Prostate gland (tissue), 2 donors: ENCODE results near the gene GOLGA6A. TPM values are rescaled to one million over a fixed set of nuclear protein-coding genes. Genes with fewer than 3 reads are reported as not detected.

ENCODE experiments used
- DNase-seq: peaks from one replicate; pipeline ENCODE4 v3.0.0-alpha.2; 2019; ENCODE audit warnings: low spot score
- H3K27ac ChIP-seq, 2 donors: fragments of 200-600 bp; sonication (generic); 2 replicates each; pipeline ENCODE4 v1.5.1; 2017 to 2019
- H3K27me3 ChIP-seq: fragments of 200-600 bp; sonication (generic); replicated peaks from 2 replicates; pipeline ENCODE4 v1.5.1; 2019; ENCODE audit not compliant: insufficient read depth
- H3K36me3 ChIP-seq, 2 donors: fragments of 200-600 bp; sonication (generic); 1 replicate in 1 of 2; 2 replicates in 1 of 2; pipeline versions ENCODE4 v1.5.1 to v1.8.1; 2017 to 2019
- H3K4me1 ChIP-seq: fragments of 200-600 bp; sonication (generic); replicated peaks from 2 replicates; pipeline ENCODE4 v1.5.1; 2019
- H3K4me3 ChIP-seq, 2 donors: fragments of 200-600 bp; sonication (generic); 2 replicates each; pipeline ENCODE4 v1.5.1; 2017 to 2019
- H3K9me3 ChIP-seq: fragments of 200-600 bp; sonication (generic); 2 replicates; pipeline ENCODE4 v1.5.1; 2017
- POLR2A ChIP-seq: fragments of 450-650 bp; IDR thresholded peaks from one replicate; pipeline ENCODE4 v1.6.1; 2016; ENCODE audit warnings: antibody characterized with exemption, mild to moderate bottlenecking
- POLR2AphosphoS5 ChIP-seq: sonication (generic); formaldehyde crosslinking; IDR thresholded peaks from one replicate; pipeline ENCODE4 v1.6.1; 2017; ENCODE audit warnings: antibody characterized with exemption
- WGBS: methylation state at CpG from one replicate; pipeline ENCODE4 v1.1.5; 2018; 5-methylcytosine and 5-hydroxymethylcytosine counted together
- intact Hi-C: fragments of 100-400 bp; cut with DNase I; formaldehyde crosslinking; loops from one replicate; pipeline ENCODE4 v1.14.2; 2022
- small RNA-seq, 2 donors: library from RNA; depleted of rRNA; stranded (forward); fragments of <200 nt; gene quantifications; one replicate each; pipeline ENCODE3, GENCODE V24; 2016
- total RNA-seq, 2 donors: library from RNA; depleted of rRNA; stranded (reverse); fragments of >200 nt; gene quantifications; one replicate each; pipeline ENCODE4 v1.1.0, GENCODE V29; 2016
- TF ChIP-seq, protein P1 (sequence below), 4 experiments: fragments of 200-600 bp in 2 of 4; fragments of 450-650 bp in 2 of 4; sonication (generic) in 2 of 4; IDR thresholded peaks; 1 replicate in 3 of 4; 2 replicates in 1 of 4; pipeline ENCODE4 v1.5.1; 2016 to 2019; ENCODE audit warnings: antibody characterized with exemption in 4 of 4, mild to moderate bottlenecking in 2 of 4, moderate library complexity in 2 of 4

GOLGA6A gene
- total RNA-seq, 2 donors from 2014 or later: 4.4 TPM; not detected in 1

DNA sequence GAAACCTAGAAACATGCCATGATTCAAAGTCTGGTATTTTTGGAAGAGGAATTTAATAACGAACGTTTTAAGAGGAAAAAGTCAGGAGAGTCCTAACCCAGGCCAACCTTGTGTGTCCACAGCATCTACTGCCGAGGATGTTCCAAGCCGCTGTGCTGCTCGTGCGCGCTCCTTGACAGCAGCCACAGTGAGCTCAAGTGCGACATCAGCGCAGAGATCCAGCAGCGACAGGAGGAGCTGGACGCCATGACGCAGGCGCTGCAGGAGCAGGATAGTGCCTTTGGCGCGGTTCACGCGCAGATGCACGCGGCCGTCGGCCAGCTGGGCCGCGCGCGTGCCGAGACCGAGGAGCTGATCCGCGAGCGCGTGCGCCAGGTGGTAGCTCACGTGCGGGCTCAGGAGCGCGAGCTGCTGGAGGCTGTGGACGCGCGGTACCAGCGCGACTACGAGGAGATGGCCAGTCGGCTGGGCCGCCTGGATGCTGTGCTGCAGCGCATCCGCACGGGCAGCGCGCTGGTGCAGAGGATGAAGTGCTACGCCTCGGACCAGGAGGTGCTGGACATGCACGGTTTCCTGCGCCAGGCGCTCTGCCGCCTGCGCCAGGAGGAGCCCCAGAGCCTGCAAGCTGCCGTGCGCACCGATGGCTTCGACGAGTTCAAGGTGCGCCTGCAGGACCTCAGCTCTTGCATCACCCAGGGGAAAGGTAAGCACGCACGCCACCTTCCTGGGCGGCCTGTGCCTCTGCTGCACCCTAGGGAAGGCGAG, 59.5 kb downstream of the GOLGA6A start:
- intact Hi-C loops: no loop called here
- H3K9me3 ChIP-seq: no peaks in the 10 kb centered on the region
- H3K36me3 ChIP-seq: peaks cover 0 to 11% of the 10 kb centered on the region in 2 donors
- H3K27me3 ChIP-seq: no peaks in the 10 kb centered on the region
- no peak for DNase-seq
- 95% methylated on average over 66 of the region's 66 CpGs for WGBS
- no peak overlapping the region for H3K4me3 ChIP-seq
- no peak overlapping the region for H3K27ac ChIP-seq
- peaks cover 9% of the 10 kb centered on the region for H3K4me1 ChIP-seq
- TF ChIP-seq, protein P1, sequence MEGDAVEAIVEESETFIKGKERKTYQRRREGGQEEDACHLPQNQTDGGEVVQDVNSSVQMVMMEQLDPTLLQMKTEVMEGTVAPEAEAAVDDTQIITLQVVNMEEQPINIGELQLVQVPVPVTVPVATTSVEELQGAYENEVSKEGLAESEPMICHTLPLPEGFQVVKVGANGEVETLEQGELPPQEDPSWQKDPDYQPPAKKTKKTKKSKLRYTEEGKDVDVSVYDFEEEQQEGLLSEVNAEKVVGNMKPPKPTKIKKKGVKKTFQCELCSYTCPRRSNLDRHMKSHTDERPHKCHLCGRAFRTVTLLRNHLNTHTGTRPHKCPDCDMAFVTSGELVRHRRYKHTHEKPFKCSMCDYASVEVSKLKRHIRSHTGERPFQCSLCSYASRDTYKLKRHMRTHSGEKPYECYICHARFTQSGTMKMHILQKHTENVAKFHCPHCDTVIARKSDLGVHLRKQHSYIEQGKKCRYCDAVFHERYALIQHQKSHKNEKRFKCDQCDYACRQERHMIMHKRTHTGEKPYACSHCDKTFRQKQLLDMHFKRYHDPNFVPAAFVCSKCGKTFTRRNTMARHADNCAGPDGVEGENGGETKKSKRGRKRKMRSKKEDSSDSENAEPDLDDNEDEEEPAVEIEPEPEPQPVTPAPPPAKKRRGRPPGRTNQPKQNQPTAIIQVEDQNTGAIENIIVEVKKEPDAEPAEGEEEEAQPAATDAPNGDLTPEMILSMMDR (IDR thresholded peaks at IDR 0.05): no peak
- no peak for TF ChIP-seq POLR2A
- no peak for TF ChIP-seq POLR2AphosphoS5

Small RNA genes within 50 kb of the gene (small RNA-seq; reads per million reads assigned to genes)
- gene RN7SL429P: 0 reads per million in 2 donors

Other genes with a start within 250 kb of the GOLGA6A start
- 1 to 10 TPM in 1 of 2 donors, not detected in 1; 1.4 TPM for gene TBC1D21, start 209.0 kb downstream of the GOLGA6A start, total RNA-seq
- gene LOXL1, start 156.1 kb downstream of the GOLGA6A start, total RNA-seq: 10 to 100 TPM; 20.5 to 22.5 TPM
- 10 to 100 TPM; 15.6 to 26.8 TPM for gene STOML1, start 90.3 kb downstream of the GOLGA6A start, total RNA-seq
- 100 to 1,000 TPM in 1 of 2 donors, 10 to 100 TPM in 1; 67.5 to 122 TPM for gene PML, start 87.8 kb downstream of the GOLGA6A start, total RNA-seq
- 1 to 10 TPM; 1.9 to 4.3 TPM for gene ISLR2, start 48.0 kb upstream of the GOLGA6A start, total RNA-seq
- gene ISLR, start 91.2 kb upstream of the GOLGA6A start, total RNA-seq: 10 to 100 TPM; 36.5 to 70.7 TPM
- gene STRA6, start 120.2 kb upstream of the GOLGA6A start, total RNA-seq: 1 to 10 TPM in 1 of 2 donors, under 1 TPM in 1; 0.77 to 1.8 TPM
- gene CCDC33, start 153.8 kb upstream of the GOLGA6A start, total RNA-seq: 1 to 10 TPM in 1 of 2 donors, not detected in 1; 1.5 TPM